ENCODE results near the gene ARFGAP1.
"Not testable (repeated sequence)": the region's sequence is repeated elsewhere in the genome, so short reads cannot be mapped to it uniquely, and the experiment has no call there.

The ARFGAP1 gene

DNA sequence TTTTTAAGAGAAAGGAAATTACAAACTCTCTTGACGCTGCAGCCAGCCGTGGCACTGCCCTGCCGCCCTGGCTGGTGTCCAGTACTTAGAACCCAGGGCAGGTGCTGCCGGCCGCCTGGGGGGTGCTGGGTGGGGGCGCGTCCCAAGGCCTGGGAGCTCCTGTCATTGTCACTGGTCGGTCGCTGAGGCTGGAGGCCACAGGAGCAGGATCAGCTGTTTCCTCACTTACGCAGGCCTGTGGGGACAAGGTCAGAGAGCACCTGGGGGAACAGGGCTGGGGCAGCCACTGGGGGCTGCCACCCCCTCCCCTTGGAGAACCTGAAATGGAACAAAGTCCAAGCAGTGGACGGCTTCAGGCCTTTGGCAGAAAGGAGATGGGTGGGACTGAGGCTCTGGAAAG lies 31.3 kb upstream of the ARFGAP1 start:
- no peak for DNase-seq

DNA sequence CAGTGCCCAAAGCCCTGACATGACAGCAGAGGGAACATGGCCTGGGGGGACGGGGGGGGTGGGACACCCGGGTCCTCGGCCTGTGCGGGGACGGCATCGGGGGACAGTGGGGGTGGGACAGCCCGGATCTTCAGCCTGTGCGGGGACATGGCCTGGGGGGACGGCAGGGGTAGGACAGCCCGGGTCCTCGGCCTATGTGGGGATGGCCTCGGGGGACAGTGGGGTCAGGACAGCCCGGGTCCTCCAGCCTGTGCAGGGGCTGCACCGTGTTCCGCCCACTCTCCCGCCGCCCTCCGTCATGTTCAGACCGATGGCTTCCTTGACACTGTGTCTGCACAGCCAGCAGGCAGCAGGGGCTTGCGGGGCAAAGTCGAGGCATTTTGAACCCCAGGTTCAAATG lies 29.9 kb upstream of the ARFGAP1 start:
- no peak for DNase-seq

- DNase-seq, result no peak
These were observed 28.9 kb upstream of the ARFGAP1 start for GRCh38 chr20:63243604-63244247.

DNA sequence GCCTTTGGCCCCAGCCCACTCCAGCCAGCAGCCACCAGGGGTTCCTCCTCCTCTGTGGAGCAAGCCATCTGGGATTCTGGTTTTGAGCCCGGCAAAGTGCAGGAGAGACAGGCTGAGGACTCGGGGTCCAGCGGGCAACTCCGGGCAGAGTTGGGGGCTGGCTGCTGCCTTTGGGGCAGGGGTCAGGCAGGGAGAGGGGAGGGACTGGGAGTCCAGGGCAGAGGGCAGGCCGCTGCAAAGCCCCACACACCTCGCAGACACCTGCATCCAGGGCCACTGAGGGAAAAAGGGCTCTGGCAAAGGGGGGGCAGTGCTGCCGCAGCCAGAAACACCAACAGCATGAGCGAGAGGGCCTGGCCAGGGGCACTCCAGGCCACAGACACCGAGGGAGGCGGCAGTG lies 28.1 kb upstream of the ARFGAP1 start:
- DNase-seq, result no peak

GRCh38 chr20:63246490-63247288 lies 25.9 kb upstream of the ARFGAP1 start:
- no peak for DNase-seq

- DNase-seq, result no peak
These were observed 24.9 kb upstream of the ARFGAP1 start for GRCh38 chr20:63247671-63248228.

GRCh38 chr20:63248835-63249591 lies 23.6 kb upstream of the ARFGAP1 start:
- no peak for DNase-seq

GRCh38 chr20:63249891-63250290 lies 22.7 kb upstream of the ARFGAP1 start:
- DNase-seq, result no peak

DNA sequence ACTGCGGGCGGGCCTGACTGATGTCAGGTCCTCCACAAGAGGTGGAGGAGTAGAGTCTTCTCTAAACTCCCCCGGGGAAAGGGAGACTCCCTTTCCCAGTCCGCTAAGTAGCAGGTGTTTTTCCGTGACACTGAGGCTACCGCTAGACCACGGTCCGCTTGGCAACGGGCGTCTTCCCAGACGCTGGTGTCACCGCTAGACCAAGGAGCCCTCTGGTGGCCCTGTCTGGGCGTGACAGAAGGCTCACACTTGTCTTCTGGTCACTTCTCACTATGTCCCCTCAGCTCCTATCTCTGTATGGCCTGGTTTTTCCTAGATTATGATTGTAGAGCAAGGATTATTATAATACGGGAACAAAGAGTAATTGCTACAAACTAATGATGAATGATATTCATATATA lies 21.3 kb upstream of the ARFGAP1 start:
- not testable (repeated sequence) for DNase-seq

GRCh38 chr20:63252284-63252711 lies 20.3 kb upstream of the ARFGAP1 start:
- DNase-seq, result no peak

- no peak for DNase-seq
These were observed 19.6 kb upstream of the ARFGAP1 start for GRCh38 chr20:63253065-63253437.

GRCh38 chr20:63253438-63254231 lies 19.0 kb upstream of the ARFGAP1 start:
- no peak for DNase-seq

GRCh38 chr20:63254232-63254605 lies 18.4 kb upstream of the ARFGAP1 start, which contains the start of gene NKAIN4:
Gene NKAIN4, minus strand, starts transcription at chr20:63254463. Its CDS starts 13 bp downstream, at chr20:63254450.
- DNase-seq, result no peak

- no peak for DNase-seq
These were observed 17.8 kb upstream of the ARFGAP1 start for GRCh38 chr20:63254606-63255384.

DNA sequence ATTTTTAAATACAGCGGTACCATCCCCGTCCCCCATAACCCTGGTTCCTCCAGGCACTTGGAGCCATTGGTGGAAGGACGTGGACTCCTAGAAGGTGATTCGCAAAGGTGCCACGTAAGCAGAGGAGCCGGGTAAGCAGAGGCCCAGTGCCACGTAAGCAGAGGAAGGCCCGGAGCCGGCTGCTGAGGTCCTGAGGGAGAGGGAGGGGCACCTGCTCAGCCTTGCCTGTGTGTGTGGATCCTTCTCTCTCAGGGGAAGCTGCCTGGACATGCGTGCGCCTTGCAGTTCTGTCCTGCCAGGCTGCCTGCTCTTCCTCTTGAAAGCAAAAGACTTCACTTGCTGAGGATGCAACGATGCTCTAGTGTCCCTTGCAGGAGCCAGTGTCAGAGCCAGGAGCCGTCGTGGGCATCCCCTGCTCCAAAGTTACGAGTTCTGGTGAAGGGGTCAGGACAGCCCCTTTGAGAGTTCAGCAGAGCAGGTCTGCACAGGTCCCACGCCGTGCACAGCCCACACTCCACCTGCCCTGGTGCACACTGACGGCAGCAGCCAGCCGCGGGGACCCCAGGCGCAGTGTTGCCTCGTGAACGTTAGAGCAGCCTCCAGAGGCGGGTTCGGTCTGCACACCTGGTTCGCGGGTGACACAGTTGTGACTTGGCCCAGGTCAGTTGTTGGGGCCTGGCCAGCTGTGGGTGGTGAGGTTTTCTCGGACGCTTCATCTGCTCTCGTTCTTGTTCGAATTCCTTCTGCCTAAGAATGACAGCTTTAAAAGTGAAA lies 16.5 kb upstream of the ARFGAP1 start:
- DNase-seq, result no peak

GRCh38 chr20:63256954-63257353 lies 15.7 kb upstream of the ARFGAP1 start:
- no peak for DNase-seq

DNA sequence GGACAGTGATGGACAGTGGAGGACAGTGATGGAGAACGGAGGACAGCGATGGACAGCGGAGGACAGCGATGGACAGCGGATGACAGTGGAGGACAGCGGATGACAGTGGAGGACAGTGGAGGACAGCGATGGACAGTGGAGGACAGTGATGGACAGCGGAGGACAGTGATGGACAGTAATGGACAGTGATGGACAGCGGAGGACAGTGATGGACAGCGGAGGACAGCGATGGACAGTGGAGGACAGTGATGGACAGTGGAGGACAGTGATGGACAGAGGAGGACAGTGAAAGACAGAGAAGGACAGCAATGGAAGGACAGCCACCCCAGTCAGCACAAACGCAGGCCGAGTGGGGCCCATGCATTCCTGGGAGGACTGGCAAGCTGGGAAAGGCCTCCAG lies 15.0 kb upstream of the ARFGAP1 start:
- DNase-seq, result no peak

DNA sequence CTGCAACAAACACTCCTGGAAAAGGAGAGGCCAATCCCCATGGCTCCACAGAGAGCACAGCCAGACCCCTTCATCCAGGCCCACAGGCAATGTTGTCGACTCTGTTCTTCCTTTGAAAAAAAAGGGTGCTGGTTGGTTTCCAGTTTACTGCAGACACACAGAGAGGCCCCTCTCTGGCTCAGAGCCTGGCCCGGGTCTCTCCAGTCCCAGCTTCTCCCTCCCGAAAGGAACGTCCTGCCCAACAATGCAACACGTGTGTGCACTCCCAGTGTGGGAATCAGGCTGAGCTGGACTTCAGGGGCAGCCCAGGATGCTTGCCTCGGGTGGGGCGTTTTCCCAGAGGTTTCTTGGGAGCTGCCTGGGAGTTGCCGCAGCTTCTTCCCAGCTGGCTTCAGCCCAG lies 13.8 kb upstream of the ARFGAP1 start:
- no peak for DNase-seq

DNA sequence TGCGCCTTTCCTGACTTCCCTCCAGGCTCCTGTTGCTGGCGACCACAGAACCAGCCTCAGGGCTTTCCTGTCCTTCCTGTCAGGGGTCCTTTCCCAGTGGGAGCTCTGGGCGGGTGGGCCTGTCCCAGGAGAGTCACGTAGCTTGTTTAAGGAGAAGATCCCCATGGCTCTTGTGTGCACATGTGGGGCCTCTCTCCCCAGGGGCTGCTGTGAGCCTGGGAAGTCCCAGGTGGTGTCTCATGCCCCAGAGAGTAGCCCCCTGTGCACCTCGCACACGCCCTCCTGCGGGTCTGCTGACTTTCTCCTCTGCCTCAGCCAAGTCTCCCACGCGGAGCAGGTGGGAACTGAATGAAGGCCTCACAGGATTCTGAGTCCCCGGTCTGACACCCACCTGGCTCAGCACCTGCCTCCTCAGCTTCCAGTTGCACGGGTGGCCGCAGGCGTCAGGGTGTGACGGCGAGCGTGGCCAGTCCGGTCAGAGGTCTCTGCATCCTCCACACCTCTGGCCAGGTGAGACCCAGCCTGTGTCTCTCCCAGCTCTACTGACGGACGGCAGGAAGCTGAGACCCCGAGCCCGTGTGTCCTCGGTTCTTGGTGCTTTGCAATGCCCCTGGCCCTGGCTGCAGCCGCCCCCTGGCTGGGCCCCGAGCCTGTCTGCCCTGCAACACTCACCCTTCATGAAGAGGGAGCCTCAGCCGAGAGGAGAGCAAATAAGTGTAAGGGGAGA lies 12.7 kb upstream of the ARFGAP1 start:
- DNase-seq, result no peak

DNA sequence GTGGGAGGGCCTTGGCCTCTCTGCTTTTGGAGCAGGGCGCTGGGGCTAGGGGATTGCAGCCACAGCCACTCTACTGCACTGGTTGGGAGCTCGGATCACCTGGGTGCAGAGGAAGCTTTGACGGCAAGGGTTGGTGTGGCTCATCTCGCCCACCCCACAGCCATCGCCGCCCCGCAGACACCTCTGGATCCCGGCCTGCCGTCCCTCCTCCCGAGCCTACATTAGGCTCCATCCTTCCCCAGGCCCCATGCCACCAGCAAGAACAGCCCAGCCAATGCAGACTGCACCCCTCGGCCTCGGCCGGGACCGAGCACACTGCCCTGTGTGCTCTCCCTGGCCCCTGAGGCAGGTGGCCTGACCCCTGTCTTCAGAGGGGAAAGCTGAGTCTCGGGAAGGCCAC lies 12.1 kb upstream of the ARFGAP1 start:
- no peak for DNase-seq

All from CD4-positive, alpha-beta T cell treated with Interleukin-10 for 1 hour (primary cell).